ENCODE results near the gene WDR48. TPM values are rescaled to one million over a fixed set of nuclear protein-coding genes. Genes with fewer than 3 reads are reported as not detected.

Gene WDR48
- total RNA-seq, 4 donors from 2014 or later, result 49.8 to 83.2 (median 69.3) TPM

GRCh38 chr3:39135170-39135805 is 83.5 kb downstream of the WDR48 start:
- WGBS, 2 donors, result 58 to 88% methylated on average over 2 to 8 of the region's 8 CpGs
- intact Hi-C loops (cut with DNase I), result no loop called here
- H3K4me1 ChIP-seq, result peaks cover 21 to 36% of the 10 kb centered on the region in 2 donors
- peak; percentile 68 to 71 for DNase-seq
- H3K27me3 ChIP-seq, result no peaks in the 10 kb centered on the region
- H3K36me3 ChIP-seq, result no peaks in the 10 kb centered on the region
- no peak overlapping the region for H3K4me3 ChIP-seq (replicated peaks in 1 of 3)
- no peaks in the 10 kb centered on the region for H3K9me3 ChIP-seq
- TF ChIP-seq POLR2A (IDR thresholded peaks at IDR 0.05), result no peak
- TF ChIP-seq CTCF (IDR thresholded peaks at IDR 0.05), result no peak
- peak overlapping the region in 2 of 3 donors; percentile 5 to 44 for H3K27ac ChIP-seq

GRCh38 chr3:39136533-39137434 is 85.0 kb downstream of the WDR48 start:
- 96 to 97% methylated on average over 16 to 19 of the region's 21 CpGs for WGBS, 2 donors
- H3K4me3 ChIP-seq (replicated peaks in 1 of 3), result no peak overlapping the region
- intact Hi-C loops (cut with DNase I), result no loop called here
- no peaks in the 10 kb centered on the region for H3K36me3 ChIP-seq
- H3K4me1 ChIP-seq, result peaks cover 36 to 51% of the 10 kb centered on the region in 2 donors
- H3K9me3 ChIP-seq, result no peaks in the 10 kb centered on the region
- TF ChIP-seq POLR2A (IDR thresholded peaks at IDR 0.05), result no peak
- H3K27ac ChIP-seq, result no peak overlapping the region
- H3K27me3 ChIP-seq, result no peaks in the 10 kb centered on the region
- no peak for DNase-seq

GRCh38 chr3:39137435-39137936 is 85.7 kb downstream of the WDR48 start:
- H3K4me1 ChIP-seq, result peaks cover 43 to 58% of the 10 kb centered on the region in 2 donors
- peaks cover under 1 to 5% of the 10 kb centered on the region in 2 donors for H3K36me3 ChIP-seq
- H3K27me3 ChIP-seq, result no peaks in the 10 kb centered on the region
- TF ChIP-seq POLR2A (IDR thresholded peaks at IDR 0.05) (no peak), CTCF (IDR thresholded peaks at IDR 0.05) (no peak)
- 92 to 97% methylated on average over 13 to 16 of the region's 18 CpGs for WGBS, 2 donors
- no peaks in the 10 kb centered on the region for H3K9me3 ChIP-seq
- H3K27ac ChIP-seq, result peak overlapping the region in 1 of 3 donors; percentile 92
- intact Hi-C loops (cut with DNase I), result no loop called here
- H3K4me3 ChIP-seq (replicated peaks in 1 of 3), result no peak overlapping the region
- no peak for DNase-seq

- intact Hi-C loops (cut with DNase I), result no loop called here
- no peak for DNase-seq
- Histone ChIP-seq H3K4me1 (peaks cover 45 to 64% of the 10 kb centered on the region in 2 donors), H3K4me3 (replicated peaks in 1 of 3) (no peak overlapping the region), H3K27ac (peak overlapping the region; percentile 17 to 92 (median 89)), H3K36me3 (peaks cover 8 to 12% of the 10 kb centered on the region in 2 donors), H3K9me3 (no peaks in the 10 kb centered on the region), H3K27me3 (no peaks in the 10 kb centered on the region)
- WGBS, 2 donors, result 84 to 97% methylated on average over 10 of the region's 10 CpGs
- TF ChIP-seq CTCF (IDR thresholded peaks at IDR 0.05), result no peak
- no peak for TF ChIP-seq POLR2A (IDR thresholded peaks at IDR 0.05)
Measured at GRCh38 chr3:39137991-39138803, 86.4 kb downstream of the WDR48 start.

- DNase-seq, result peak; percentile 87 to 93
- no peaks in the 10 kb centered on the region for H3K27me3 ChIP-seq
- intact Hi-C loops (cut with DNase I), result no loop called here
- peak overlapping the region; percentile 17 to 92 (median 89) for H3K27ac ChIP-seq
- no peak for TF ChIP-seq POLR2A (IDR thresholded peaks at IDR 0.05)
- TF ChIP-seq CTCF (IDR thresholded peaks at IDR 0.05), result no peak
- H3K4me3 ChIP-seq (replicated peaks in 1 of 3), result no peak overlapping the region
- H3K36me3 ChIP-seq, result peaks cover 15 to 19% of the 10 kb centered on the region in 2 donors
- WGBS, 2 donors, result 36 to 53% methylated on average over 6 to 7 of the region's 7 CpGs
- H3K9me3 ChIP-seq, result no peaks in the 10 kb centered on the region
- H3K4me1 ChIP-seq, result peaks cover 45 to 64% of the 10 kb centered on the region in 2 donors
Measured at GRCh38 chr3:39138804-39139415, 87.1 kb downstream of the WDR48 start.

Data from thyroid gland (tissue), 4 donors.